BE2C (cell line): ENCODE data around the gene TBKBP1.

ENCODE experiments used
- DNase-seq: peaks from one replicate; pipeline ENCODE4 v3.0.0-alpha.2; 2020
- H3K27me3 ChIP-seq: fragments of 250-450 bp; sonication (Bioruptor Pico); 2 replicates; pipeline ENCODE4 v1.5.1; 2020; ENCODE audit warnings: mild to moderate bottlenecking
- H3K36me3 ChIP-seq: fragments of 250-450 bp; sonication (Bioruptor Pico); 2 replicates; pipeline ENCODE4 v1.5.1; 2020; ENCODE audit warnings: mild to moderate bottlenecking
- H3K4me1 ChIP-seq: fragments of 250-450 bp; sonication (Bioruptor Pico); 2 replicates; pipeline ENCODE4 v1.5.1; 2020
- H3K4me3 ChIP-seq: 2 replicates; pipeline ENCODE4 v1.5.1; 2011; ENCODE audit warnings: low read depth, low read length
- H3K9me3 ChIP-seq: fragments of 250-450 bp; sonication (Bioruptor Pico); 2 replicates; pipeline ENCODE4 v1.5.1; 2020
- CTCF ChIP-seq: IDR thresholded peaks from 2 replicates; pipeline ENCODE4 v1.5.1; 2012; ENCODE audit warnings: mild to moderate bottlenecking, low read depth, low read length

TBKBP1 gene

GRCh38 chr17:47745037-47745380 lies 51.0 kb downstream of the TBKBP1 start:
- DNase-seq, result no peak
- H3K36me3 ChIP-seq, result no peaks in the 10 kb centered on the region
- H3K27me3 ChIP-seq, result peaks cover 24% of the 10 kb centered on the region
- TF ChIP-seq CTCF, result no peak
- H3K4me1 ChIP-seq, result no peaks in the 10 kb centered on the region
- H3K9me3 ChIP-seq, result no peaks in the 10 kb centered on the region
- no peak overlapping the region for H3K4me3 ChIP-seq

- peaks cover 45% of the 10 kb centered on the region for H3K27me3 ChIP-seq
- no peak overlapping the region for H3K4me3 ChIP-seq
- H3K36me3 ChIP-seq, result no peaks in the 10 kb centered on the region
- H3K4me1 ChIP-seq, result no peaks in the 10 kb centered on the region
- no peak for TF ChIP-seq CTCF
- no peak for DNase-seq
- peaks cover 9% of the 10 kb centered on the region for H3K9me3 ChIP-seq
Measured at GRCh38 chr17:47751471-47751870, 57.5 kb downstream of the TBKBP1 start.

GRCh38 chr17:47757386-47757785 lies 63.4 kb downstream of the TBKBP1 start:
- Histone ChIP-seq H3K36me3 (no peaks in the 10 kb centered on the region), H3K4me3 (no peak overlapping the region), H3K9me3 (peaks cover 9% of the 10 kb centered on the region), H3K4me1 (no peaks in the 10 kb centered on the region), H3K27me3 (peaks cover 47% of the 10 kb centered on the region)
- no peak for DNase-seq
- no peak for TF ChIP-seq CTCF

GRCh38 chr17:47760409-47761140 lies 66.6 kb downstream of the TBKBP1 start:
- Histone ChIP-seq H3K27me3 (peaks cover 36% of the 10 kb centered on the region), H3K4me1 (no peaks in the 10 kb centered on the region), H3K9me3 (peaks cover 8% of the 10 kb centered on the region), H3K4me3 (no peak overlapping the region), H3K36me3 (no peaks in the 10 kb centered on the region)
- TF ChIP-seq CTCF, result no peak
- no peak for DNase-seq
